IPS-18c (cell line): ENCODE measurements around the gene PSME1.

Experiments used
- H3K4me3 ChIP-seq: 2 replicates; pipeline ENCODE4 v1.7.0; 2013; ENCODE audit warnings: low read depth, mild to moderate bottlenecking, low read length, moderate library complexity; ENCODE audit not compliant: insufficient read depth
- H3K9me3 ChIP-seq: one replicate; pipeline ENCODE4 v1.6.1; 2013; ENCODE audit warnings: mild to moderate bottlenecking, low read length, moderate library complexity; ENCODE audit not compliant: control insufficient read depth, insufficient read depth

PSME1 gene

DNA sequence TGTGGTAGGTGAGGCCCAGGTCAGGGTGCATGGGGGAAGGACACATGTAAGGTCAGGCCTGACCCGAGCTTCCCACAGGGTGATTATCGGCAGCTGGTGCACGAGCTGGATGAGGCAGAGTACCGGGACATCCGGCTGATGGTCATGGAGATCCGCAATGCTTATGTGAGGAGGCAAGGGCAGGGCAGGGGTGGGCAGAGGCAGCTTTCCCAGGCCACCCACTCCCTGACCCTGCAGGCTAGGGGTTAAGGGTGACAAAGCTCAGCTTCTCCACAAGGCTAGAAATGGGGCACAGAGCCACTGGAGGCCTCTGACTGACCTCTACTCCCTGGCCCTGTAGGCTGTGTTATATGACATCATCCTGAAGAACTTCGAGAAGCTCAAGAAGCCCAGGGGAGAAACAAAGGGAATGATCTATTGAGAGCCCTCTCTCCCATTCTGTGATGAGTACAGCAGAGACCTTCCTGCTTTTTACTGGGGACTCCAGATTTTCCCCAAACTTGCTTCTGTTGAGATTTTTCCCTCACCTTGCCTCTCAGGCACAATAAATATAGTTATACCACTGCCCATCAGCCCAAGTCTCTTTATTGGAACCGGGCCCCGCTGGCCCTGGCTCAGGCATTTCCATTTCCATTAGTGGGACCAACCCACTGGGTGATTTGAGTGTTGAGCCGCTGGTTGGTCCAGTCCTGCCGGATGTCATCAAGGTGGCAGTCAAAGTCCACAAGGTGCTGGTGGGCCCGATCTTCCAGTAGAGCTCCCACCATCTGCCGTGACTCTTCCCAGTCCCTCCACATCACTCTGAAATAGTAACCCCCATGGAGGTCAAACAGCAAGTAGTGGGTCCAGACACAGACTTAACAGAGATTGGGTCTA is 2.6 kb downstream of the PSME1 start:
- no peak overlapping the region for H3K4me3 ChIP-seq

DNA sequence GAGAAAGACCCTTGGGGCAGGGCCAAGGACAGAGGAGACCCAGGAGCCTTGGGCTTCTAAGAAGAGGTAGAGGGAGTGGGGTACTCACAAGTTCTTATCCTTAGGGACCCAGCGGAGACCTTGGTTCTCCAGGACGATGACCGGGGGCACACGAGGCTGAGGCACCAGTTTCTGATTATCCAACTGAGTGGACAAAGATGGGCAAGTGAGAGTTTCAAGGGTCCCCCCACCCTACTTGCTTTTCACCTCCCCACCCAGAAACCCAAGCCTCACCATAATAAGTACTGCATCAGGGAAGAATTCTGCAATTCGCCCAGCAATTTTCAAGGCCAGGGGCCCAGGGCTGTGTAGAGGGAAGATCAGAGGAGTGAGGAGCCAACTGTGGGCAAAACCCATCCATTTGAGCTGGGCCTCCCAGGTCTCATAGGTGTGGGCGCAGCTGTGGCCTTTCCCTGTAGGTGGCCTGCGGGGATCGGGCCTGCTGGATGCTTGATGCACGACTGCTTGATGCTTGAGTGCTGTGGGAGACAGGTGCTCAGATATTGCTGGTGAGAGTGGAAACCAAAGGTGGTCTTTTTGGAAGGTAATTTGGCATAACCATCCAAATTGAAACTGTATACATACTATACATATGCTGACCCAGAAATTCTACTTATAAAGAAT is 3.4 kb downstream of the PSME1 start:
- H3K9me3 ChIP-seq, result no peaks in the 10 kb centered on the region
- H3K4me3 ChIP-seq, result peak overlapping the region; percentile 15

More for the DNA sequence above, 2.6 kb downstream of the PSME1 start:
- no peaks in the 10 kb centered on the region for H3K9me3 ChIP-seq

DNA sequence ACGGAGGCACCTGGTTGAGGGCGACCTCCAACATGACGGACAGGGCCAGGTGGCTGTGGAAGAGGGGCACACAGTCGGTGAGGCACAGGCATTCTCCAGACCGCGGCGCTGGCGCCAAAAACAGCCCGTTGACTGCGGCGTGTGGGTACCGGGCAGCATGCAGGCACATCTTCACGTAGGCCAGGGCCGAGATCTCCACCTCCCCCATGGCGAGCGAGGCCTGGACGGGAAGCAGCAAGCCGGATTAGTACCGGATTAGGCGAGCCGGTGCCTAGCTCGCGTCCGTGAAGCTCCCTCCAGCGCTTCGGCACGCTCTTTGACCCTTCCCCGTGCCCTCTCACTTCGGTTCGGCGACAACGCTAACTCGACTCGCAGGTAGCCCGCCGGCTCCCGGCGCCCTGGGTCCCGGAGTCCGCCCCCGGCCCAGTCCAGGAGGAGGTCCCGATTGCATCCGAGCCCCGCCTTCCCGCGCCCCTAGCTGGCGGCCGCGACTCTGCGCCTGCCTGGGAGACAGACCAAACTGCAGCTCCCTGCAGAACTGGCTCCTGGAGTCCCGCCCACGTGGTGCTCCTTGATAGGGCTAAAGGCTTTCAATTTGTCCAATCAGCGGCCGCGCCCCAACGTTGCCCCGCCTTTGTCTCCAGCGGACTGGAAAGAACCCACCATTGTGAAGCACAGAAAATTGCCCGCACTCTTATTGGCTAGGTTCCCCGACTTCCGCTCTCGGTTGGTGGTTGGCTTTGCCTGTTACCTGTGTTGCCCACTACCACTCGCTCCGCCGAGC is 5.3 kb downstream of the PSME1 start, which contains the start of gene EMC9:
EMC9 (minus strand) TSS at position 495 of the 784 bp plus-strand sequence; CDS start at position 208, 287 bp downstream.
- H3K9me3 ChIP-seq, result no peaks in the 10 kb centered on the region
- peak within 1 kb of the TSS; percentile 73 for H3K4me3 ChIP-seq

- H3K4me3 ChIP-seq, result no peak overlapping the region
- no peaks in the 10 kb centered on the region for H3K9me3 ChIP-seq
Measured at GRCh38 chr14:24143511-24143910, 7.5 kb downstream of the PSME1 start.

DNA sequence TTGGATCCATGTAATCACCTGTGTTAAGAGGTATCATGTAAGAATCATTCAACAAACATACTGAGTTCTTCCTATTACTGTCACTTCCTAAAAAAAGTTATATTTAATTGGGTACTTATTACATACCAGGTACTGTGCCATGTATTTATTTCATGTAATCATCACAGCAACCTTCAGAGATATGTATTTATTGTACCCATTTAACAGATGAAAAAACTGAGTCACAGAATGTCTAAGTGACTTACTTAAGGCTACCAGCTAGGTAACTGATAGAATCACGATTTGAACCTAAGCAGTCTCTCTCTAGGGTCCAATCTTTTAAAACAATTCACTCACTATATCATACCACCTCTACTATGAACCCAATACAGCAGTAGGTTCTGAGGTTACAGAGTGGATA is 8.5 kb downstream of the PSME1 start:
- H3K4me3 ChIP-seq, result no peak overlapping the region

DNA sequence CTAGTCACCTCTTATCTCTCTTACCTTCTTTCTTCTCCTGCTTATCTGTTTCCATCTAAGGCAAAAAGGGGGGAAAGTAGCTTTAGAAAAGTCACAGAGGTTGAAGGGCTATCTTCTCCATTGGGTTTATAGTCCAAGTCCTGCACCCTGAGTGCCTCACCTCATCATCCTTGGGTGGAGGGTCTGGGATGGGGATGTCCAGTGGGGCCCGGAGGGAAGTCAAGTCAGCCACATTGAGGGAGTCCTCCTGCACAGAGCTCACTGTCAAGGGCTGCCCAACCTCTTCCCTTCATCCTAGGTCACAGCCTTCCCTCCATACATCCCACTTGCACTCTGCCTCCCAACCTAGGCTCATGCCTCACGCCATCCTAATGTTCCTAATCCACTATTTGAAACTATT is 9.2 kb downstream of the PSME1 start:
- Histone ChIP-seq H3K9me3 (no peaks in the 10 kb centered on the region), H3K4me3 (peak overlapping the region; percentile 66; the same call in 1 of the 2 replicates)

More for the DNA sequence above, 8.5 kb downstream of the PSME1 start:
- H3K9me3 ChIP-seq, result no peaks in the 10 kb centered on the region

DNA sequence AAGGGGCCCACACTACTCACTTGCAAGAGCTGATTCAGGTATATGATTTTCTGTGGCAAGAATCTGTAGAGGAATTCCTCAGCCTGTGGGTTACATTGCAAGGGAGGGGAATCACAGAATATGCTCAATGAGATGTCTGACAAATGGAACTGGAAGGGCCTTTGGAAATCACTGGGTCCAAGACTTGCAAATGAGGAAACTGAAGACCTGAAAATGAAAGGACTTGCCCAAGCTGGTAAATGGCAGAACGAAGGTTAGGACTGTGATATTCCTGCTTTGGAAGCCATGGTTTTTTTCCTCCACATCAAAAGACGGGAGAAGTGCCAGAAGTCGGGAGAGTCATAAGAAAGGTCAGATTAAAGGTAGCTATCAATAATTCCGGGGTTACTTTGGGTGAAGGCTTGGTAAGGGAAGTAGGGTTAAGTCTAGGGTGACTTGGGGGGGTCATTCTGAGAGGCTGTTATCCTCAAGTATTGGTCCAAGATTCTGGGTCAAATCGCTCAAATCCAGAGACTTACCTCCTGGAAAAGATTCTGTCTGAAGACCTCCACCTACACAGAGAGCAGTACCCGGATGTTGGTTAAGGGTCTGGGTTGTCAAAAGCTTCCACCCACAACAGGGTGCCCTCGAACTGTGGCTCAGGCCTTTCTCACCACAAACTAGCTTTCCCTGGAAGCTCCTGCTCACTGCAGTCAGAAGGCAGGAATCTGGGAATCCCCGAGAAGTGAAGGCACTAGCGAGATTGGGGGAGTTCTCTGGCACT is 9.9 kb downstream of the PSME1 start:
- H3K4me3 ChIP-seq, result peak overlapping the region; percentile 66
- no peaks in the 10 kb centered on the region for H3K9me3 ChIP-seq

DNA sequence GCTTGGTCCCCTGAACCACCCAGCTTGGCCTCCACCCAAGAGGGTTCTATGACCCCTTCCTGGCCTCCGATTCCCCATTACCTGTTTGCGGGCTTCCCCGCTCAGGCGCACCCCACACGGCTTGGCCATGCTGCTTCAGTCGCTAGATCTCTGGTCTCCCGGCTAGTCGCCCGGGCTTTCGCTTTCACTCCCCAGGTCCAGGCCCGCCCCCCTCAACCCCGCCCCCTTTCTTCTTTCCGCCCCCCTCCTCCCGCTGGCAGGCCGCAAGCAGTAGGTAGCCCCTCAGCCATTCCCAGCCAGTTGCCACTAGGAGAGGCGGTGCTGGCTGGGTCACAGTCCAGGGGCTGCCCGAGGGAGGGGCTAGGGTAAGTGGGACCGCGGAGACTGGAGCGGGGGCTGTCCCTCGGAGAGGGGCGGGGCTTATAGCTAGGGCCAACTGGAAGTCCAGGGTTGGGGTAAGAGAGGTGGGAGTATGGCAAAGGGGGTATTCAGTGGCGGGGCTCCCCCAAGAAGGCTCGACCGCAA is 10.5 kb downstream of the PSME1 start, which contains the start of gene PSME2:
PSME2 (minus strand) TSS at position 158 of the 525 bp plus-strand sequence; CDS start at position 129, 29 bp downstream.
- no peaks in the 10 kb centered on the region for H3K9me3 ChIP-seq
- peak within 1 kb of the TSS; percentile 94 for H3K4me3 ChIP-seq

DNA sequence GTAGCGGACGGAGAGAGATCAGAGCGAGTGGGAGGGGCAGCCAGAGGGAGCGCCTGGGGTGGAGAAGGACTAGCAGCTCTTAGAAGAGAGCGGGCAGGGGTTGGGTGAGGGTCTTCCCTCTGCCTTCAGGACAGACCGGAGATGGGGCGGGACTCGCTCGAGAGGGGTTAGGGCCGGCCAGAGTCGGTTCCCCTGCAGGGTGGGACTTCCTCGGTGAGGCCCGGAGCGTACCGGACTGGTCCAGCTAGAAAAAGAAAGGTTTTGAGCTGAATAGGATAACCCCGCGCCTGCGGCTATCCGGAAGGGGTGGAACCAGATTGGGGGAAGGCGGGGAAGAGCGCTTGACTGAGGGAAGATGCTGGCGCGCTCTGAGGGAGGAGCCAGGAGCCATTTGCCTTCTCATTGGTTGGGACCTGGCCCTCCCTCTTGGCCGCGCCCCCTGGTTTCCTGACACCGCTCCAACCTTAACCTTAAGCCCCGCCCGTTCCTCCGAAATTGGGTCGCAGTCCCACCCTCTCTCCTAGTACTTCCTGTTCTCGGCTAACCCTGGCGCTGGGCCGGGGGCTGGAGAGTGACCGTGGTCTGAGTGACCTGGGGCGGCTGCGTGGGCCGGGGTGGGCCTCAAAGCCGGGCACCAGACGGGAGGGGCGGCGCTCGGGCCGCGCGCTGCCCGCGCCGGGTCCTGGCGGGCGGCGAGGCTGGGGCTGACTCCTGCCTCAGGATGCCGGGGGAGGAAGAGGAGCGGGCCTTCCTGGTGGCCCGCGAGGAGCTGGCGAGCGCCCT is 11.2 kb downstream of the PSME1 start, which contains the start of gene RNF31:
RNF31 (plus strand) TSS at position 521 of the 783 bp plus-strand sequence; CDS start at position 722, 201 bp downstream.
- peak within 1 kb of the TSS; percentile 94 for H3K4me3 ChIP-seq
- no peaks in the 10 kb centered on the region for H3K9me3 ChIP-seq

DNA sequence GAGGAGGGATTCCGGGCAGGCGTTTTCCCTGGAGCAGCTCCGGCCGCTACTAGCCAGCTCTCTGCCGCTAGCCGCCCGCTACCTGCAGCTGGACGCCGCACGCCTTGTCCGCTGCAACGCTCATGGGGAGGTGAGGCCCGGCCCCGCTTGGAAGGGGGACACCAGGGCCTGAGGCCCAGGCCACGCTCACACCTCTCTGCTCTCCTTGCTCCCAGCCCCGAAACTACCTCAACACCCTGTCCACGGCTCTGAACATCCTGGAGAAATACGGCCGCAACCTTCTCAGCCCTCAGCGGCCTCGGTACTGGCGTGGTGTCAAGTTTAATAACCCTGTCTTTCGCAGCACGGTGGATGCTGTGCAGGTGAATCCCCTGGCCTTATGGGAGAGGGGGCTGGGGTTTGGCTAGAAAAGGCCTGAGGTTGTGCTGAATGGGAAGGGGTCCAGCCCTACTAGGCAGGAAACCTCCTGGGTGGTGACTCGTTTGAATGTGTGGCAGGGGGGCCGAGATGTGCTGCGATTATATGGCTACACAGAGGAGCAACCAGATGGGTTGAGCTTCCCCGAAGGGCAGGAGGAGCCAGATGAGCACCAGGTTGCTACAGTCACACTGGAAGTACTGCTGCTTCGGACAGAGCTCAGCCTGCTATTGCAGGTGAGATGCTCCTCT is 11.9 kb downstream of the PSME1 start:
- no peaks in the 10 kb centered on the region for H3K9me3 ChIP-seq

GRCh38 chr14:24149302-24149969 is 13.4 kb downstream of the PSME1 start:
- no peaks in the 10 kb centered on the region for H3K9me3 ChIP-seq
- no peak overlapping the region for H3K4me3 ChIP-seq

More for the DNA sequence above, 11.9 kb downstream of the PSME1 start:
- peak overlapping the region; percentile 94 for H3K4me3 ChIP-seq

- Histone ChIP-seq H3K9me3 (no peaks in the 10 kb centered on the region), H3K4me3 (no peak overlapping the region)
Measured at GRCh38 chr14:24150061-24150460, 14.1 kb downstream of the PSME1 start.

- H3K9me3 ChIP-seq, result no peaks in the 10 kb centered on the region
- no peak overlapping the region for H3K4me3 ChIP-seq
Measured at GRCh38 chr14:24150567-24150966, 14.6 kb downstream of the PSME1 start.

DNA sequence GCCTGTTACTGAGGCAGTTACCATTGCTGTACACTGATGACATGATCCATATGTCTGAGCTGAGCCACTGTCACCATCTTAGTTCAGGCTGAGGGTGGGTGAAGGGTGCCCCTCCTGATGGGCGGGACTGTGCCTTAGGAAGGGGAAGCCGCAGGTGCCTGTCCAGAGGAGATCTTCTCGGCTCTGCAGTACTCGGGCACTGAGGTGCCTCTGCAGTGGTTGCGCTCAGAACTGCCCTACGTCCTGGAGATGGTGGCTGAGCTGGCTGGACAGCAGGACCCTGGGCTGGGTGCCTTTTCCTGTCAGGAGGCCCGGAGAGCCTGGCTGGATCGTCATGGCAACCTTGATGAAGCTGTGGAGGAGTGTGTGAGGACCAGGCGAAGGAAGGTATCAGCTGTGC is 15.0 kb downstream of the PSME1 start:
- H3K9me3 ChIP-seq, result no peaks in the 10 kb centered on the region
- H3K4me3 ChIP-seq, result no peak overlapping the region
